Epithelial cell of esophagus (primary cell): Measurements from ENCODE around the gene CYB5RL.

Experiments
- DNase-seq: peaks from one replicate; pipeline ENCODE4 v3.0.0; 2010; ENCODE audit warnings: low read depth
- H3K4me3 ChIP-seq: 2 replicates; pipeline ENCODE4 v1.5.1; 2011; ENCODE audit warnings: mild to moderate bottlenecking, low read length, control low read depth
- CTCF ChIP-seq: IDR thresholded peaks from 2 replicates; pipeline ENCODE4 v1.5.1; 2011; ENCODE audit warnings: low read depth, mild to moderate bottlenecking, low read length, control low read depth, inconsistent platforms; ENCODE audit not compliant: insufficient read depth; ENCODE audit errors: missing control alignments

The CYB5RL gene

GRCh38 chr1:54243022-54243421 lies 43.2 kb upstream of the CYB5RL start:
- no peak for TF ChIP-seq CTCF
- H3K4me3 ChIP-seq, result no peak overlapping the region
- DNase-seq, result no peak

GRCh38 chr1:54241364-54241763 lies 41.5 kb upstream of the CYB5RL start:
- TF ChIP-seq CTCF, result no peak

DNA sequence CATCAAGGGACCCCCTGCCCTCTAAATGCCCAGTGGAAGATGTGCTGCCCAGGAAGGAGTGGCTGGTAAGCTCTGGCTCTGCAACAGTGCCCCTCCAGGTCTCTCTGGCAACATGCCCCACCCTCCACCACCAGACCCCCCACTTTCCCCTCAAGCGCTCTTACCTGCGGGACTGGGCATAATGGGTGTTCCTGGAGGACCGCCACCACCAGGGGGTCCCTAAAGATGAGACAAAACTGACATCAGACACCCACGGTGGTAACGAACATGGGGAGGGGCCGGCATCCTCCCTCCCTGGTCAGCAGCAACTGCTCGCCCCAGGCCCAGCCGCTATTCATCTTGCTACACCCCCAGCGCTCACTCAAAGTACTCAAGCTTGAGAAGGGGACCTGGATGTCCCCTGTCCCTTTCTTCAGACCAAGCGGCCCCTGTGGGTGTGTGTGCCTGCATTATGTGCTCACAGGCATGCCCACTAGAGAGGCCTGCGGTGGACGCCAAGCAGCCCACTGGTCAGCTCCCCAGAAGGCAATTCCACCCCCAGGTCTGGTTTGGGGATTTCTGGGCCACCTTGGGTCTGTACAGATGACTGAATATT lies 41.0 kb upstream of the CYB5RL start:
- no peak overlapping the region for H3K4me3 ChIP-seq
- no peak for TF ChIP-seq CTCF
- DNase-seq, result no peak

More at GRCh38 chr1:54241364-54241763, 41.5 kb upstream of the CYB5RL start:
- DNase-seq, result no peak
- H3K4me3 ChIP-seq, result no peak overlapping the region

- DNase-seq, result no peak
- no peak overlapping the region for H3K4me3 ChIP-seq
- TF ChIP-seq CTCF, result no peak
Observed at GRCh38 chr1:54239631-54240031, 39.8 kb upstream of the CYB5RL start.

DNA sequence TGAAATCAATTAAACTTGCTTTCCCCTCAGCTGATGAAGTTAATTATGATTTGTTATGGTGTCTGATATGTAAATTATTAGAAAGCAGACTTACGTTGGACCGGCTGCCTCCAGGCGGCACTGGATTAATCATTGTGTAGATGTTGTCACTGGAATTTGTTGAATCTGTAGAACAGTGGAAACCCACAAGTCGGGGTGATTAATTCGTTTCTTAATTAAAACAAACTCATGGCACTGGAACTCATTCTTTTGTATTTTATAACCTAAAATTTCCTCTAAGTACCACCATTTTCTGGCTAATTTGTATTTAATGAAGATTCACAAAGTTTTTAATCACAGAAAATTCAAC lies 39.2 kb upstream of the CYB5RL start:
- H3K4me3 ChIP-seq, result no peak overlapping the region
- no peak for TF ChIP-seq CTCF
- DNase-seq, result no peak

DNA sequence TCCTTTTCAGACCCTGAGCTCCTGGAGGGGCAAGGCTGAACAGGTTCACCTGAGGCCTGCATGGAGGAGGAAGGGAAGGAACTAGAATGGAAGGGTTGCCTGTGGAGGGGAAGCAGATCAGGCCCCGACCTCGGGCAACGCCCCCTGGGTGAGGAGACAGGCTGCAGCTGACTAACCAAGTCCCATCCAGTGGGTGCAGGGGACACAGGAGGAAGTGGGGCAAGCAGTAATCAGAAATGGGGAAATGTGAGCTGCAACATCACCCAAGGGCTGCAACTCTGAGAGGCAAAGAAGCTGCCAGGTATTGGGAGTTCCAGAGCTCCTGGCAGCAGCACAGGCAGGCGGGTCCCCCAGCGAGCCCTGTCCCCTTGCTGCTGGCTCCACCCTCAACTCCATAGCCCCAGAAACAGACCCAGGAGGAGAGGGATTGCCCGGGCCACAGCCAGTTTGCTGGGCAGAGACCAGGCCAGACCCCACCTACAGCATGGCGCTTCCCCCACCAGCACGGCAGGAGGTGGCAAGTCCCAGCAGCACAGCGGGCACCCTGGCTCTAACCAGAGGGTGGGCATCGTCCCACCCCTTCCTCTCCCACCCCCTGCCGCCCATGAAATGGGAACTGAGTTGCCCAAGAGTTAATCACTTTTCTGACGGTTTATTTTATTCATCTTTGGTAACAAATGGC lies 38.7 kb upstream of the CYB5RL start:
- no peak for TF ChIP-seq CTCF
- H3K4me3 ChIP-seq, result no peak overlapping the region
- DNase-seq, result no peak

- no peak for DNase-seq
- no peak for TF ChIP-seq CTCF
- H3K4me3 ChIP-seq, result no peak overlapping the region
Observed at GRCh38 chr1:54237586-54237985, 37.8 kb upstream of the CYB5RL start.
